DOHH2 (cell line): ENCODE results near the gene CRAMP1.

Source experiments
- EZH2phosphoT487 ChIP-seq: fragments of 200-600 bp; sonication (generic); IDR thresholded peaks from 2 replicates; pipeline ENCODE4 v1.6.1; 2017; ENCODE audit warnings: borderline replicate concordance, mild to moderate bottlenecking, antibody characterized with exemption, low read length, moderate library complexity, mixed read lengths
- TF ChIP-seq, protein P1 (sequence below): fragments of 200-600 bp; sonication (generic); IDR thresholded peaks from one replicate; pipeline ENCODE4 v1.5.1; 2014; ENCODE audit warnings: antibody characterized with exemption, mild to moderate bottlenecking, low read depth, low read length; ENCODE audit not compliant: poor library complexity, severe bottlenecking

DNA sequence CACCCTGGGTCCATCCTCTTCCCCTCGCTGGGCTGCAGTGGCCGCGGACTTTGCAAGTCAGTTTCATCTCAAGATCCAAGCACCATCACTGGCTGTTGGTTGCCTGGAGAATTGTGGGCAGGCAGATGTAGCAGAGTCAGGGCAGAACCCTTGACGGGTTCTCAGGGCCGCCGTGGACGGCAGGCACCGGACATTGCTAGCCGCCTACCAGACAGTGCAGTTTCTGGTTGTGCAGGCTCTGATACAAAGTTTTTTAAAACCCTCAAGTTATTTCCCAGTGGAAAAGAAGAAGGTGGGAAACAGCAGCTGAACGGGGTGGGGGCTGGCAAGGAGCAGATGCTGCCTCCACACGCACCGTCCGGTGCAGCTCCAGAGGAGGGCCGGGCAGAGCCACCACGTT lies 97.2 kb downstream of the CRAMP1 start:
- TF ChIP-seq, protein P1, sequence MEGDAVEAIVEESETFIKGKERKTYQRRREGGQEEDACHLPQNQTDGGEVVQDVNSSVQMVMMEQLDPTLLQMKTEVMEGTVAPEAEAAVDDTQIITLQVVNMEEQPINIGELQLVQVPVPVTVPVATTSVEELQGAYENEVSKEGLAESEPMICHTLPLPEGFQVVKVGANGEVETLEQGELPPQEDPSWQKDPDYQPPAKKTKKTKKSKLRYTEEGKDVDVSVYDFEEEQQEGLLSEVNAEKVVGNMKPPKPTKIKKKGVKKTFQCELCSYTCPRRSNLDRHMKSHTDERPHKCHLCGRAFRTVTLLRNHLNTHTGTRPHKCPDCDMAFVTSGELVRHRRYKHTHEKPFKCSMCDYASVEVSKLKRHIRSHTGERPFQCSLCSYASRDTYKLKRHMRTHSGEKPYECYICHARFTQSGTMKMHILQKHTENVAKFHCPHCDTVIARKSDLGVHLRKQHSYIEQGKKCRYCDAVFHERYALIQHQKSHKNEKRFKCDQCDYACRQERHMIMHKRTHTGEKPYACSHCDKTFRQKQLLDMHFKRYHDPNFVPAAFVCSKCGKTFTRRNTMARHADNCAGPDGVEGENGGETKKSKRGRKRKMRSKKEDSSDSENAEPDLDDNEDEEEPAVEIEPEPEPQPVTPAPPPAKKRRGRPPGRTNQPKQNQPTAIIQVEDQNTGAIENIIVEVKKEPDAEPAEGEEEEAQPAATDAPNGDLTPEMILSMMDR: no peak
- no peak for TF ChIP-seq EZH2phosphoT487
